22Rv1 (cell line): ENCODE measurements around the gene ERGIC1.

Source experiments
- ZFX ChIP-seq: fragments of 450-650 bp; IDR thresholded peaks from 2 replicates; pipeline ENCODE4 v1.6.1; 2017; ENCODE audit warnings: antibody characterized with exemption, borderline replicate concordance
- TF ChIP-seq, protein P1 (sequence below): fragments of 450-650 bp; IDR thresholded peaks from 2 replicates; pipeline ENCODE4 v1.5.1; 2017; ENCODE audit warnings: mild to moderate bottlenecking

DNA sequence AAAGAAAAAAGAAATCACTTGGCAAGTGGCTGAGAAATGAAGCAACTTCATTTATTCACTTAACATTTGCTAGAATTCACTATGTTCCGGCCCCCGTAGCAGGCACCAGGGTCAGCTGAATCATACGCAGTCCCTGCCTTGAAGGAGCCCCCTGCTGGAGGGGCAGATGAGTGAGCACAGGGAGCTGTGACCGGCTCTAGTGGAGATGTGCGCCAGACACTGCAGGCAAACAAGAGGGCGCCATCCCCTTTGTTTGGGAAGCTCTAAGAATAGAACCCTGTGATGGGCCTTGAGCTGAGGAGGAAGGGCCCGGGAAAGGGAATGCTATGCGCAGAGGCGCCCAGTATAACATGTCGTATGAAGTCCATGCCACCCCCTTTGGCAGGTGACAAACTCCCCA lies 105.0 kb downstream of the ERGIC1 start:
- TF ChIP-seq, protein P1, sequence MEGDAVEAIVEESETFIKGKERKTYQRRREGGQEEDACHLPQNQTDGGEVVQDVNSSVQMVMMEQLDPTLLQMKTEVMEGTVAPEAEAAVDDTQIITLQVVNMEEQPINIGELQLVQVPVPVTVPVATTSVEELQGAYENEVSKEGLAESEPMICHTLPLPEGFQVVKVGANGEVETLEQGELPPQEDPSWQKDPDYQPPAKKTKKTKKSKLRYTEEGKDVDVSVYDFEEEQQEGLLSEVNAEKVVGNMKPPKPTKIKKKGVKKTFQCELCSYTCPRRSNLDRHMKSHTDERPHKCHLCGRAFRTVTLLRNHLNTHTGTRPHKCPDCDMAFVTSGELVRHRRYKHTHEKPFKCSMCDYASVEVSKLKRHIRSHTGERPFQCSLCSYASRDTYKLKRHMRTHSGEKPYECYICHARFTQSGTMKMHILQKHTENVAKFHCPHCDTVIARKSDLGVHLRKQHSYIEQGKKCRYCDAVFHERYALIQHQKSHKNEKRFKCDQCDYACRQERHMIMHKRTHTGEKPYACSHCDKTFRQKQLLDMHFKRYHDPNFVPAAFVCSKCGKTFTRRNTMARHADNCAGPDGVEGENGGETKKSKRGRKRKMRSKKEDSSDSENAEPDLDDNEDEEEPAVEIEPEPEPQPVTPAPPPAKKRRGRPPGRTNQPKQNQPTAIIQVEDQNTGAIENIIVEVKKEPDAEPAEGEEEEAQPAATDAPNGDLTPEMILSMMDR, result peak; percentile 47
- TF ChIP-seq ZFX, result no peak
